Osteoblast (primary cell): ENCODE data around the gene BTBD17. TPM values are rescaled to one million over a fixed set of nuclear protein-coding genes. Genes with fewer than 3 reads are reported as not detected.

Experiments
- DNase-seq: peaks from one replicate; pipeline ENCODE4 v3.0.0; 2011; ENCODE audit warnings: low spot score, mixed read lengths; ENCODE audit not compliant: insufficient read length; ENCODE audit errors: missing footprints
- H2AFZ ChIP-seq: 2 replicates; pipeline ENCODE4 v1.6.0; 2011; ENCODE audit warnings: mild to moderate bottlenecking, low read length
- H3K27ac ChIP-seq: 2 replicates; pipeline ENCODE4 v1.5.1; 2011; ENCODE audit warnings: mild to moderate bottlenecking, low read depth, low read length, moderate library complexity
- H3K27me3 ChIP-seq: 2 replicates; pipeline ENCODE4 v1.6.0; 2012; ENCODE audit warnings: mild to moderate bottlenecking, control low read depth, inconsistent platforms, low read length, moderate library complexity; ENCODE audit not compliant: insufficient read depth
- H3K36me3 ChIP-seq: 2 replicates; pipeline ENCODE4 v1.5.1; 2011; ENCODE audit warnings: mild to moderate bottlenecking, low read length, control low read depth, moderate library complexity; ENCODE audit not compliant: insufficient read depth
- H3K4me1 ChIP-seq: 2 replicates; pipeline ENCODE4 v1.5.1; 2011; ENCODE audit warnings: mild to moderate bottlenecking, low read length, control low read depth, moderate library complexity; ENCODE audit not compliant: insufficient read depth
- H3K4me2 ChIP-seq: 2 replicates; pipeline ENCODE4 v1.6.0; 2011; ENCODE audit warnings: mild to moderate bottlenecking, low read length; ENCODE audit not compliant: insufficient read depth
- H3K4me3 ChIP-seq: fragments of 200-600 bp; sonication (generic); 3 replicates; pipeline ENCODE4 v1.5.1; 2012; ENCODE audit warnings: mild to moderate bottlenecking, low read length, inconsistent platforms; ENCODE audit not compliant: insufficient read depth
- H3K79me2 ChIP-seq: 2 replicates; pipeline ENCODE4 v1.6.0; 2012; ENCODE audit warnings: mild to moderate bottlenecking, low read length, control low read depth, inconsistent platforms; ENCODE audit not compliant: insufficient read depth
- H3K9me3 ChIP-seq: 2 replicates; pipeline ENCODE4 v1.5.1; 2011; ENCODE audit warnings: low read depth, low read length, control low read depth
- H4K20me1 ChIP-seq: 2 replicates; pipeline ENCODE4 v1.6.0; 2012; ENCODE audit warnings: mild to moderate bottlenecking, low read length, control low read depth; ENCODE audit not compliant: insufficient read depth
- CTCF ChIP-seq: IDR thresholded peaks from 2 replicates; pipeline ENCODE4 v1.5.1; 2011; ENCODE audit warnings: mild to moderate bottlenecking, low read depth, low read length, moderate library complexity; ENCODE audit errors: extremely low read depth
- total RNA-seq: library from RNA; depleted of rRNA; stranded (reverse); fragments of >200 nt; gene quantifications from 2 replicates; pipeline ENCODE4 v1.2.3, GENCODE V29; 2012

Gene BTBD17
- total RNA-seq, 1 donor: not detected

- Histone ChIP-seq H4K20me1 (no peaks in the 10 kb centered on the region), H2AFZ (no peak overlapping the region), H3K4me2 (no peak overlapping the region), H3K27me3 (peaks cover 7% of the 10 kb centered on the region), H3K9me3 (no peaks in the 10 kb centered on the region), H3K4me3 (no peak overlapping the region), H3K79me2 (no peaks in the 10 kb centered on the region), H3K27ac (no peak overlapping the region), H3K4me1 (no peaks in the 10 kb centered on the region), H3K36me3 (no peaks in the 10 kb centered on the region)
- no peak for DNase-seq
- TF ChIP-seq CTCF: no peak
Observed at GRCh38 chr17:74342224-74342623, 19.4 kb downstream of the BTBD17 start.

- Histone ChIP-seq H3K4me2 (no peak overlapping the region), H3K27me3 (peaks cover 9% of the 10 kb centered on the region), H3K27ac (no peak overlapping the region), H3K4me1 (no peaks in the 10 kb centered on the region), H3K4me3 (no peak overlapping the region), H3K9me3 (no peaks in the 10 kb centered on the region), H3K79me2 (no peaks in the 10 kb centered on the region), H4K20me1 (no peaks in the 10 kb centered on the region), H3K36me3 (no peaks in the 10 kb centered on the region), H2AFZ (no peak overlapping the region)
- TF ChIP-seq CTCF: no peak
- no peak for DNase-seq
Observed at GRCh38 chr17:74340470-74341023, 21.1 kb downstream of the BTBD17 start.

GRCh38 chr17:74339537-74340195, 22.0 kb downstream of the BTBD17 start:
- Histone ChIP-seq H3K36me3 (no peaks in the 10 kb centered on the region), H3K27ac (no peak overlapping the region), H3K4me1 (no peaks in the 10 kb centered on the region), H3K79me2 (no peaks in the 10 kb centered on the region), H3K4me2 (no peak overlapping the region), H3K27me3 (peaks cover 9% of the 10 kb centered on the region), H2AFZ (no peak overlapping the region), H3K9me3 (no peaks in the 10 kb centered on the region), H4K20me1 (no peaks in the 10 kb centered on the region), H3K4me3 (no peak overlapping the region)
- no peak for DNase-seq
- no peak for TF ChIP-seq CTCF

GRCh38 chr17:74337834-74338500, 23.7 kb downstream of the BTBD17 start:
- Histone ChIP-seq H3K9me3 (no peaks in the 10 kb centered on the region), H3K36me3 (no peaks in the 10 kb centered on the region), H3K79me2 (no peaks in the 10 kb centered on the region), H3K27ac (no peak overlapping the region), H2AFZ (no peak overlapping the region), H3K27me3 (peaks cover 9% of the 10 kb centered on the region), H3K4me2 (no peak overlapping the region), H3K4me1 (no peaks in the 10 kb centered on the region), H4K20me1 (no peaks in the 10 kb centered on the region), H3K4me3 (no peak overlapping the region)
- TF ChIP-seq CTCF: no peak
- DNase-seq: no peak
